Measurements from ENCODE around the gene ABT1. TPM values are rescaled to one million over a fixed set of nuclear protein-coding genes. Genes with fewer than 3 reads are reported as not detected.

The ABT1 gene
- total RNA-seq, 1 donor = 11.6 TPM

DNA sequence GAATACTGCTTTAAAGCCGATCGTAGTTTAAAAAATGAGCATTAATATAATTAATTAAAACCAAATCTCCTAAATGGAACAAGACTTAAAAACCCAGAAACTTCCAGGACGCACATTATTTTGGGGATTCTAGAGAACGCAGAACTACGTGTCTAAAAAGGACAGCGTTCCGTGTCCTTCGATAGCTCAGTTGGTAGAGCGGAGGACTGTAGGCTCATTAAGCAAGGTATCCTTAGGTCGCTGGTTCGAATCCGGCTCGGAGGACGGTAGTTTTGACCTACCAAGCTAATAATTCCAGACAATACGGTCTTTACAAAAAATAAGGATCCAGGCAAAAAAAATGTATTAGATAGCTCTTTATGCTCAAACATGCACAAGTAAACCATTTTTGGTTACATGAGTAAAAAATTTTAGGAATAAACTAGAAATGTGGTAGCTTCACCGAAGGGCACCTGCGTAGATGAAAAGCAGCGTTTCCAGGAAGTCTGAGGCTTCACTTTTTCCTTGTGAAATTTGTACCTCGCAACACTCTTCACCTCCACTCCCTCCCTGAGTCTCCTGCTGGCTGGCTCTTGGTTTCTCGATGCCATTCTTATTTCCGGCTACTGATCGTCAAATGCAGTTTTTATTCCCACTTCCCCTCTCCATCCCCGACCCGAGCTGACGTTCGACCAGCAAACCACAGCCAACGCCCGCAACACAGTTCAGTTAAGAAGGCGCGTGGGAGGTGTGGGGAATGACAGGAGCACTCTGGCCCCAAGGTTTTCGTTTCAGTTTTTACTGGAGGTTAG, 19.6 kb upstream of the ABT1 start:
- TF ChIP-seq, protein P1, sequence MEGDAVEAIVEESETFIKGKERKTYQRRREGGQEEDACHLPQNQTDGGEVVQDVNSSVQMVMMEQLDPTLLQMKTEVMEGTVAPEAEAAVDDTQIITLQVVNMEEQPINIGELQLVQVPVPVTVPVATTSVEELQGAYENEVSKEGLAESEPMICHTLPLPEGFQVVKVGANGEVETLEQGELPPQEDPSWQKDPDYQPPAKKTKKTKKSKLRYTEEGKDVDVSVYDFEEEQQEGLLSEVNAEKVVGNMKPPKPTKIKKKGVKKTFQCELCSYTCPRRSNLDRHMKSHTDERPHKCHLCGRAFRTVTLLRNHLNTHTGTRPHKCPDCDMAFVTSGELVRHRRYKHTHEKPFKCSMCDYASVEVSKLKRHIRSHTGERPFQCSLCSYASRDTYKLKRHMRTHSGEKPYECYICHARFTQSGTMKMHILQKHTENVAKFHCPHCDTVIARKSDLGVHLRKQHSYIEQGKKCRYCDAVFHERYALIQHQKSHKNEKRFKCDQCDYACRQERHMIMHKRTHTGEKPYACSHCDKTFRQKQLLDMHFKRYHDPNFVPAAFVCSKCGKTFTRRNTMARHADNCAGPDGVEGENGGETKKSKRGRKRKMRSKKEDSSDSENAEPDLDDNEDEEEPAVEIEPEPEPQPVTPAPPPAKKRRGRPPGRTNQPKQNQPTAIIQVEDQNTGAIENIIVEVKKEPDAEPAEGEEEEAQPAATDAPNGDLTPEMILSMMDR (IDR thresholded peaks at IDR 0.05; ENCODE audit: extremely low read depth, low read depth, low read length) = no peak
- peaks cover 8% of the 10 kb centered on the region for H3K4me1 ChIP-seq (ENCODE audit: insufficient read depth, low read length)
- H3K27me3 ChIP-seq (ENCODE audit: insufficient read depth, low read length) = no peaks in the 10 kb centered on the region
- no peaks in the 10 kb centered on the region for H3K79me2 ChIP-seq (ENCODE audit: insufficient read depth, low read length)
- H3K36me3 ChIP-seq (ENCODE audit: insufficient read depth, low read length) = no peaks in the 10 kb centered on the region
- peak overlapping the region; percentile 34 for H3K27ac ChIP-seq (ENCODE audit: low read depth, low read length)
- peak overlapping the region; percentile 94 for H3K4me2 ChIP-seq (ENCODE audit: insufficient read depth, low read length)
- H2AFZ ChIP-seq (ENCODE audit: low read length) = peak overlapping the region; percentile 93
- peak; percentile 52 for DNase-seq (ENCODE audit: insufficient read length, low spot score, missing footprints)
- H3K4me3 ChIP-seq (ENCODE audit: insufficient read depth, low read length) = peak overlapping the region; percentile 80
- no peaks in the 10 kb centered on the region for H4K20me1 ChIP-seq (ENCODE audit: insufficient read depth, low read length)
- H3K9me3 ChIP-seq (ENCODE audit: low read depth, low read length) = no peaks in the 10 kb centered on the region

DNA sequence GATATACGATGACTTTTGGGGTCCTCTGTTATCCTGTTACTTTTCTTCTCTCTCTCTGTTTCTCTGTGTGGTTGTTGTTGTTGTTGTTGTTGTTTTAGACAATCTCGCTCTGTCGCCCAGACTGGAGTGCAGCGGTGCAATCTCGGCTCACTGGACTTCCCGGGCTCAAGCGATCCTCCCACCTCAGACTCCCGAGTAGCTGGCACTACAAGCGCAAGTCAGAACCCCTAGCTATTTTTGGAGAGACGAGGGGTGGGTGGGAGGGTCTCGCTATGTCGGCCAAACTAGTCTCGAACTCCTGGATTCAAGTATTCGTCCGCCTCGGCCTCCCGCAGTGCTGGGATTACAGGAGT, 19.1 kb upstream of the ABT1 start:
- TF ChIP-seq, protein P1 (IDR thresholded peaks at IDR 0.05; ENCODE audit: extremely low read depth, low read depth, low read length) = no peak
- H3K4me3 ChIP-seq (ENCODE audit: insufficient read depth, low read length) = peak overlapping the region; percentile 80
- H3K27ac ChIP-seq (ENCODE audit: low read depth, low read length) = no peak overlapping the region
- H3K9me3 ChIP-seq (ENCODE audit: low read depth, low read length) = no peaks in the 10 kb centered on the region
- no peak for DNase-seq (ENCODE audit: insufficient read length, low spot score, missing footprints)
- no peaks in the 10 kb centered on the region for H3K79me2 ChIP-seq (ENCODE audit: insufficient read depth, low read length)
- peak overlapping the region; percentile 94 for H3K4me2 ChIP-seq (ENCODE audit: insufficient read depth, low read length)
- no peaks in the 10 kb centered on the region for H3K36me3 ChIP-seq (ENCODE audit: insufficient read depth, low read length)
- peaks cover 8% of the 10 kb centered on the region for H3K4me1 ChIP-seq (ENCODE audit: insufficient read depth, low read length)
- H4K20me1 ChIP-seq (ENCODE audit: insufficient read depth, low read length) = no peaks in the 10 kb centered on the region
- H2AFZ ChIP-seq (ENCODE audit: low read length) = peak overlapping the region; percentile 93
- H3K27me3 ChIP-seq (ENCODE audit: insufficient read depth, low read length) = peaks cover under 1% of the 10 kb centered on the region

DNA sequence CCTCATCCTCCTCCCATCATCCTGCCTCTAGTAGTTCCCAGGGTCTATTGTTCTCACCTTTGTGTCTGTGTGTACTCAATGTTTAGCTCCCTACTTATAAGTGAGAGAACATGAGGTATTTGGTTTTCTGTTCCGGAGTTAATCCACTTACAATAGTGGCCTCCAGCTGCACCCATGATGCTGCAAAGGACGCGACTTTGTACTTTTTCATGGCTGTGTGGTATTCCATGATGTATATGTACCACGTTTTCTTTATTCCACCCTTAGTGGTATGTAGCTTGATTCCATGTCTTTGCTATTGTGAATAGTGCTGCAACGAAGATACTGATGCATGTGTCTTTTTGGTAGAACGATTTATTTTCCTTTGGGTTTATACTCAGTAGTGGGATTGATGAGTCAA, 18.5 kb upstream of the ABT1 start:
- DNase-seq (ENCODE audit: insufficient read length, low spot score, missing footprints) = no peak
- Histone ChIP-seq H3K79me2 (ENCODE audit: insufficient read depth, low read length) (no peaks in the 10 kb centered on the region), H3K4me3 (ENCODE audit: insufficient read depth, low read length) (no peak overlapping the region), H2AFZ (ENCODE audit: low read length) (no peak overlapping the region), H3K9me3 (ENCODE audit: low read depth, low read length) (no peaks in the 10 kb centered on the region), H3K4me2 (ENCODE audit: insufficient read depth, low read length) (no peak overlapping the region), H3K36me3 (ENCODE audit: insufficient read depth, low read length) (no peaks in the 10 kb centered on the region), H3K4me1 (ENCODE audit: insufficient read depth, low read length) (peaks cover 8% of the 10 kb centered on the region), H3K27ac (ENCODE audit: low read depth, low read length) (no peak overlapping the region), H3K27me3 (ENCODE audit: insufficient read depth, low read length) (peaks cover 4% of the 10 kb centered on the region), H4K20me1 (ENCODE audit: insufficient read depth, low read length) (no peaks in the 10 kb centered on the region)
- TF ChIP-seq, protein P1 (IDR thresholded peaks at IDR 0.05; ENCODE audit: extremely low read depth, low read depth, low read length) = no peak

DNA sequence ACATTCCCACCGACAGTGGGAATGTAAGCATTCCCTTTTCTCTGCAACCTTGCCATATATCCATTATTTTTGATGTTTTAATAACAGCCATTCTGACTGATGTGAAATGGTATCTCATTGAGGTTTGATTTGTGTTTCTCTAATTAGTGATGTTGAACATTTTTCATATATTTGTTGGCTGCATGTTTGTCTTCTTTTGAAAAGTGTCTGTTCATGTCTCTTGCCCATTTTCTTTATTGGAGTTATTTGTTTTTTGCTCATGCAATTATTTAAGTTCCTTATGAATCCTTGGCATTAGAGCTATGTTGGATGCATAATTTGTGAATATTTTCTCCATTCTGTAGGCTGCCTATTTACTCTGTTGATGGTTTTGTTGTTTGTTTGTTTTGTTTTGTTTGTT, 18.0 kb upstream of the ABT1 start:
- Histone ChIP-seq H3K79me2 (ENCODE audit: insufficient read depth, low read length) (no peaks in the 10 kb centered on the region), H4K20me1 (ENCODE audit: insufficient read depth, low read length) (no peaks in the 10 kb centered on the region), H3K27ac (ENCODE audit: low read depth, low read length) (no peak overlapping the region), H3K9me3 (ENCODE audit: low read depth, low read length) (no peaks in the 10 kb centered on the region), H3K4me3 (ENCODE audit: insufficient read depth, low read length) (no peak overlapping the region), H2AFZ (ENCODE audit: low read length) (no peak overlapping the region), H3K27me3 (ENCODE audit: insufficient read depth, low read length) (peaks cover 4% of the 10 kb centered on the region), H3K4me1 (ENCODE audit: insufficient read depth, low read length) (peaks cover 8% of the 10 kb centered on the region), H3K4me2 (ENCODE audit: insufficient read depth, low read length) (no peak overlapping the region), H3K36me3 (ENCODE audit: insufficient read depth, low read length) (no peaks in the 10 kb centered on the region)
- DNase-seq (ENCODE audit: insufficient read length, low spot score, missing footprints) = no peak
- TF ChIP-seq, protein P1 (IDR thresholded peaks at IDR 0.05; ENCODE audit: extremely low read depth, low read depth, low read length) = no peak

Data from osteoblast (primary cell).